Gastrocnemius medialis (tissue), 4 donors: ENCODE data around the gene VAMP4.

Experiments used
- CTCF ChIP-seq, 5 experiments: fragments of 450-650 bp in 3 of 5; fragments of 200-600 bp in 2 of 5; sonication (generic) in 2 of 5; IDR thresholded peaks in 4 of 5; conservative IDR thresholded peaks in 1 of 5; 1 replicate in 4 of 5; 2 replicates in 1 of 5; pipeline ENCODE4 v1.5.1; 2016 to 2019; ENCODE audit warnings: antibody characterized with exemption in 5 of 5, mild to moderate bottlenecking in 3 of 5, moderate library complexity in 3 of 5
- POLR2A ChIP-seq, 2 donors: fragments of 450-650 bp; IDR thresholded peaks; one replicate each; pipeline ENCODE4 v1.6.1; 2017; ENCODE audit warnings: antibody characterized with exemption in 2 of 2, mild to moderate bottlenecking in 2 of 2, moderate library complexity in 2 of 2

- no peak for TF ChIP-seq CTCF (IDR thresholded peaks at IDR 0.05 in 4 of 5, conservative IDR thresholded peaks at IDR 0.05 in 1 of 5)
- TF ChIP-seq POLR2A (IDR thresholded peaks at IDR 0.05), result no peak
These were observed 21.9 kb upstream of the VAMP4 start for GRCh38 chr1:171763764-171764163.
